HG02840 (cell line): ENCODE data around the gene TMEM39A.

Experiments
- ATAC-seq: cut with Tn5 transposase; IDR thresholded peaks from one replicate; pipeline ENCODE4 v1.9.1; 2021; ENCODE audit warnings: mild to moderate bottlenecking, moderate library complexity, moderate number of reproducible peaks; ENCODE audit not compliant: unreplicated experiment, low FRiP score

TMEM39A gene

GRCh38 chr3:119457246-119457645 lies 6.2 kb downstream of the TMEM39A start:
- ATAC-seq = no peak

DNA sequence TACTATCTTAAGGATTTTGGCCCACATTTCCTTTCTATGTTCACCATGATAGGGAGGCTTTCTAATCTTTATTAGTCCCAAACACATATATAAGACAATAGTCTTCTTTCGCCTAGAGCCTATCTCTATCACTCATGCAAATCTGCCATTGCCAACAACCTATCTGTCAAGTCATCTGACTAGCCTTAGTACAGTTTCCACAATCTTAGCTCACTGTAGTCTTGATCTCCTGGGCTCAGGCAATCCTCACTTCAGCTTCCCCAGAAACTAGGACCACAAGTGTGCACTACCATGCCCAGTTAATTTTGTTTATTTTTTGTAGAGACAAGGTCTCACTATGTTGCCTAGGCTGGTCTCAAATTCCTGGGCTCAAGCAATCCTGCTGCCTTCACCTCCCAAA lies 6.9 kb downstream of the TMEM39A start:
- no peak for ATAC-seq

DNA sequence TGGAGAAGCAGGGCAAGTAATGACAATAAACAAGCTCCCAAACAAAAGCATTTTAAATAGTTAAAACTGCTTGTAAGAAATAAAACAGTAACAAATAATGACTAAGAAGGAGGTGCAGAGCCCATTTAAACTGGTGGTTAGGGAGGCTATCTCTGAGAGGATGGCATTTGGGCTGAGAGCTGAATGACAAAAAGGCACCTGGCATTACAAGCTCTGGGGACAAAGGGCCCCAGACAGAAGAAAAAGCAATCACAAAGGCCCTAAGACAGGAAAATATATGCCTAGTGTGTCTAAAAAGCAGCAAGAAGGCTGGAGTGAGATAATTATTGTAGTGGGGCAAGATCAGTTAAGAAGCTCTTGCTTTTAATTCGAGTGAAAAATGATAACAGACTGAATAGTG lies 9.6 kb downstream of the TMEM39A start:
- ATAC-seq = no peak

DNA sequence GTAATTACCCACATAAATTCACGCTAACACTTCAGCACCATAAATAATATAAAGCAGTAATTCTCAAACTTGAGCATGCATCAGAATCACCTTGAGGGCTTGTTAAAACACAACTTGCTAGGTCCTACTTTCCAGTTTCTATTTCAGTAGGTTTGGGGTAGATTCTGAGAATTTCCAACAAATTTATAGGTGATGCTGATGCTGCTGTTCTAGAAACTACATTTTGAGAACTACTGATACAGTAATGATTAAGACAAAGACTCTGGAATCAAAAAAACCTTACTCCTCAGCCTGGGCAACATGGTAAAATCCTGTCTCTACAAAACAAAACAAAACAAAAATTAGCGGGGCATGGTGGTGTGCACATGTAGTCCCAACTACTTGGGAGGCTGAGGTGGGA lies 18.8 kb downstream of the TMEM39A start:
- ATAC-seq = no peak

DNA sequence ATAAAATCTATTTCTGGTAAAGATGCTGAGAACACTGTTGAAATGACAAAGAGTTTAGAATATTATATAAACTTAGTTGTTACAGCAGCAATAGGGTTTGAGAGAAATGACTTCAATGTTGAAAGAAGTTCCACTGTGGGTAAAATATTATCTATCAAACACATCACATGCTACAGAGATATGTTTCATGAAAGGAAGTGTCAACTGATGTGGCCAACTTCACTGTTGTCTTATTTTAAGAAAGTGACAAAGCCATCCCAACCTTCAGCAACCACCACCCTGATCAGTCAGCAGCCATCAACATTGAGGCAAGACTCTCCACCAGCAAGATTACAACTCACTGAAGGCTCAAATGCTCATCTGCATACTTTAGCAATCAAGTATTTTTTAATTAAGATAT lies 20.2 kb downstream of the TMEM39A start:
- no peak for ATAC-seq

GRCh38 chr3:119437691-119438258 lies 25.6 kb downstream of the TMEM39A start:
- ATAC-seq = no peak

GRCh38 chr3:119436977-119437376 lies 26.4 kb downstream of the TMEM39A start:
- ATAC-seq = no peak

DNA sequence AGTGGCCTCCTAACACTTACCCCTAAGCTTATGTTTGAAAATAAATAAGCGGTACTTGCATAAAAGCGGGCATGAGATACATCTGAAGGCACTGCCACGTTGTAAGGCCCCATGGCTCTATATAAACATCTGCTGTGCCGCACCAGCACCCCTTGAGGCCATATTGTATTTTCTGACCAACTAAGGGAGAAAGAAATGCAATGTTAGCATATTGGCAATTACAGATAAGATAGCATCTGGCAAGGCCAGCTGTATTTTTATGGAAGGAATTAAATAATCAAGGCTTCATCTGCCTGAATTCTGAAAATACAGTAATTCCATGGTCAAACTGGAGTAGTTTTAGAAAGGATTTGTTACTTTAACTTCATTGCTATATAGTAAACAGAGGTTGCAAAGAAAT lies 28.7 kb downstream of the TMEM39A start:
- ATAC-seq = no peak

GRCh38 chr3:119433613-119434325 lies 29.6 kb downstream of the TMEM39A start:
- ATAC-seq = no peak

- no peak for ATAC-seq
Measured at GRCh38 chr3:119428538-119428937, 34.9 kb downstream of the TMEM39A start.

DNA sequence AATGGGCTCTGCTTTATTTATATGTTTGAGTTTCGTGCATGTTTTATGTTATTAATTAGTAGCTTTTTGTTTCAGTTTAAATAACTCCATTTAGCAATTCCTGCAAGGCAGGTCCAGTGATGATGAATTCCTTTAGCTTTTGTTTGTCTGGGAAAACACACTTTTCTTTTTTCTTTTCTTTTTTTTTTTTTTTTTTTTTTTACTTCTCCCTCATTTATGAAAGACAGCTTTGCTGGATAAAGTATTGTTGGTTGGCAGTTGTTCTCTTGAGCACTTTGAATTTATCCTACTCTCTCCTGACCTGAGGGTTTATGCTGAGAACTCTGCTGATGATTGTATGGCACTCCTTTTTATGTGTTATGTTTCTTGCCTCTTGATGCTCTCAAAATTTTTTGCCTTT lies 35.7 kb downstream of the TMEM39A start:
- ATAC-seq = no peak

DNA sequence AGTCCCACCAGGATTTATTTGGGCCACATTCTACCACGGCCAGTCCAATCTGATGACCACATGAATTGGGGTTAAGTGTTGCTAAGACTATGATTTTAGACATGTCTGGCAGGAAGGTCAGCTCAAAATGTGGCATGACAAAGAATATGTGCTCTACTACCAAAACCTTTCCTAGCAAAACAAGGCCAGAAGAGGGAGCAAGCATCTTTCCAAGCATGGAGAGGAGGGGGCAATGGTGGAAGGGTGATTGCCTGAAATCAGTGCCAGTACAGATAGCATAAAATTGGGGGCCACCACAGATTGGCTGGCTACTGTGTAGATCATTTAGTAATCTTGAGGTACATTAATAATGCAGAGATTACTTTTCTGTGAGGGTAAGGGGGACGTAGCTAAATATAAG lies 43.2 kb downstream of the TMEM39A start:
- no peak for ATAC-seq

DNA sequence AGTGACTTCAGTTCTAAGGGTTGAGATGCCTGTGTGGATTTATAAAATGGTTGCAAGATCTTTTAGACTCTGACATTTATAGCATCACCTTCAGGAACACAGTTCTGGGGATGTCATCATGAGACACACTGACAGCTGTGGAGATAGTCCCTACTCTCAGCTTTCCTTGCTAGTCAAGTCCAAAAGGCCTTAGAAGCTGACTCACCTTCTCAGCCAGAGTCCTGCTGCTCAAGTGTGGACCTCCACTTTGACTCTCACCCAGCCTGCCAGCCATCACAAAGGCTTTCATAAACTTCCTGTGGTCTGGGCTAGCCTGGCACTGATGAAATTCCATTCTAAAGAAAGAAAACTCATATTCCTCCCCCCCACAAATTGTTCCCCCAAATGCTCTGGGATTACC lies 44.8 kb downstream of the TMEM39A start:
- no peak for ATAC-seq

DNA sequence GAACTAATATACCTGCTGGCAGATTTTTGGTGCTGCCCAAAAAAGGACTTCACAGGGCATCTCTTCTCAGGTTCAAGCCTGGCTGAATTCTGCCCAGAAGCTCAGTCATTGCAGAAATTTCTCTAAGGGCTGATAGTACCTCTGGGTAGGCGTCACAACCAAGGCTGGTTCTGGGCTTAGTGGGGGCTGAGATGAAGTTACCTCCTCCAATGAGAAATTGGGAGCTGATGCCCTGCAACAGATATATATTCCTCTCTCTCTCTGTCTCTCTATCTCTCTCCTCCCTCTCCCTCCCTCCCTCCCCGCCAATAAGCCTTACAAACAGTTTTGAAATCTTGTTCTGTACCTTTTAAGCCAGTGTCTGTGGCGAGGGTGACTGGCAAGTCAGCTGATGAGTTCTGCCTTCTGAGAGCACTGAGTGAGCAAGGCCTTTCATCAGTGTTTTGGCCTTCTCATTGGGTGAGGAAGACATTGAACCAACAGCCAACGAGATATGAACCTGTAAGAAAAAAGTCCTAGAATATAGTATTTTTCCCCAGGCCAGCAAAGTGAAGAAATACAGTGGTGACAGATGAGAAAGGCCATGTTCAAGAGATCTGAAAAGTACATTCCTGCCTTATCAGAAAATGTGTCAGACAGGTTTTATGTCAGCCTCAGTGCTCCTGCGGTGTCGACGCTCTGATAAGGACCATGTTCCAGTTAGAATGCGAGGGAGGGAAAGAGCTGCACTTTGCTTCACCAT lies 45.5 kb downstream of the TMEM39A start:
- no peak for ATAC-seq

- ATAC-seq = no peak
Measured at GRCh38 chr3:119416873-119417272, 46.5 kb downstream of the TMEM39A start.

DNA sequence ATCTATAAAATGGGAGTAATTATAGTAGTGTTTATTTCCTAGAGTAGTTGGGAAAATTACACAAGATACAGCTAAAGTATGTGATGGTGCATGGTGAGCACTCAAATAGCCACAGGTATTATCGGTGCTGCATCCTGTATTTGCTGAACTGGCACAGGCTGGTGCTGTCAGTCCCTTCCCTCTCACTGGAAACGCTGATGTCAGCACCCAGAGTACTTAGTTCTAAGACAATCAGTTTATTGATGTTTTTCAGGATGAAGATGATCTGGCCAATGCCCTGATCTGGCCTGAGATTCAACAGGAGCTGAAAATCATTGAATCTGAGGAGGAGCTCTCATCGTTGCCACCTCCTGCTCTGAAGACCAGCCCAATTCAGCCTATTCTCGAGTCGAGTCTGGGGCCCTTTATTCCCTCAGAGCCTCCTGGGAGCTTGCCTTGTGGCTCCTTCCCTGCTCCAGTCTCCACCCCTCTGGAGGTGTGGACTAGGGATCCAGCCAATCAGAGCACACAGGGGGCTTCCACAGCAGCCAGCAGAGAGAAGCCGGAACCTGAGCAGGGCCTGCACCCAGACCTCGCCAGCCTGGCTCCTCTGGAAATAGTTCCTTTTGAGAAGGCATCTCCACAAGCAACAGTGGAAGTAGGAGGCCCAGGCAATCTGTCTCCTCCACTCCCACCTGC lies 49.7 kb downstream of the TMEM39A start:
- ATAC-seq = no peak

DNA sequence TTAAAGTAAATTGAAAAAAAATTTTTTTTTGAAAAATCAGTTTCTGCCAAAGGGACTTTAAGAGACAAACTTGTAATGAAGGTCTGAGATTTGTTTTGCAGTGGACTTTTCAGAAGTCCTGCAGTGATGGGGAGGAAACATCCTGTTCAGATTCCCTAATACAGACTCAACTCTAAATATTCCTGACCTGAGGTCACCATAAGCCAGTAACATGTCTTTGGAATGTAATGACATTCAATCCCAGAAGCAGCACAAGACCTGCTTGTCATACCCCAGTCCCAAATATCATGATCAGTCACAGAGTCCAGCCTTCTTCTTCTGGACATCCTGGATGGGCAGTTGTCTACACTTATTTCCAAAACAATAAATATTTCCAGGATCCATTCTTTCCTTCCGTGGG lies 53.6 kb downstream of the TMEM39A start:
- ATAC-seq = no peak

DNA sequence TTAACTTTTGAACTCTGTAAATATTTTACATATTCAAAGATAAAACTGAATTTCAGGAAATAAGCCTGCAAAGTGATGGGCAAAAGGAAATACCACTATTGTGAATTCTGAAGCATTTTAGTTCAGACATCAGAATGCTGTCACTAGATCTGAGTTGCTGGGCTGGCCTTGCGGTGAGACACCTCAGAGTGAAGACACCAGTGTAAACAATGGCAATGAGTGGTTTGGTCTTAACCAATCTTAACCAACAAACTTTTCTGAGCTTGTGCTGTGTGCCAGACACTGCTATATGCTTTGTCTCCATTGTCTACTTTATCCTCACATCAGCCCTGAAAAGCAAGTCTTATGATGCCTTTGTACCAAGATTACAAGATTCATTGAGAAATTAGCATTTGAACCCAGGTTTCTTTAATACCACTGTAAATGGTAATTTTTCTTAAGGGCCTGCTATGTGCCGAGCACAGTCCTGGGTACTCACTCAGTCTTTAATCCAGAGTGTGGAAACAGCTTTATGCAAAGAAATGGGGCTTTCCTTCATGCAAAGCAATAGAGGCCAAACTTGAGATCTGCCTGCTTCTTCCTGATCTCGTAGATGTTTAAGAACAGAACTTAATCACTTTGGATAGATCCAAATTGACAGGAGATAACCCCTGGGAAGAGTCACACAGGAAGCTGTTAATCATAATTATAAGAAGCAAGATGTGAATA lies 55.0 kb downstream of the TMEM39A start:
- ATAC-seq = no peak

DNA sequence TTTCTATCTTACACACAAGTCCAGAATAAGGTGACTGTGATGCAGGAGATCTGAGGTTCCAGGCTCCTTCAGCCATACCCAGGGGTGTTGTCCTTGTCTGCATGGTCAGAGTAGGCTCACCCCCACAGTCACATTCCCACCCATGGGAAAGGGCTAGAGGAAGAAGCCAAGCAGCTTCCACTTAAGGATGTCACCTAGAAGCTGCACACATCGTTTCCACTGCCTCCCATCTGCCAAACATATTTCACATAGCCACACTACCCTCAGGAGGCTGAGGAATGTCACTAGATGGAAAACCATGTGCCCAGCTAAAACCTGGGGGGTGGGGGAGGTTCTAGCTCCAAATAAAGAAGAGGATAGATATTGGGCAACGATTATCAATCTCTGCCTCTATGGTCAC lies 58.1 kb downstream of the TMEM39A start:
- ATAC-seq = no peak

- ATAC-seq = no peak
Measured at GRCh38 chr3:119403201-119403600, 60.2 kb downstream of the TMEM39A start.

- ATAC-seq = no peak
Measured at GRCh38 chr3:119402791-119403190, 60.6 kb downstream of the TMEM39A start.
